Measurements from ENCODE around the gene LRRC28. TPM values are rescaled to one million over a fixed set of nuclear protein-coding genes. Genes with fewer than 3 reads are reported as not detected.

Gene LRRC28
- total and polyA plus RNA-seq, 8 donors, result 4.5 to 24.9 (median 15.2) TPM

- Histone ChIP-seq H3K4me3 (no peak overlapping the region), H3K4me1 (peaks cover 0 to 4% (median 0%) of the 10 kb centered on the region in 3 donors), H3K36me3 (no peaks in the 10 kb centered on the region), H3K27me3 (no peaks in the 10 kb centered on the region), H3K9me3 (no peaks in the 10 kb centered on the region), H3K27ac (no peak overlapping the region)
- TF ChIP-seq, protein P1, sequence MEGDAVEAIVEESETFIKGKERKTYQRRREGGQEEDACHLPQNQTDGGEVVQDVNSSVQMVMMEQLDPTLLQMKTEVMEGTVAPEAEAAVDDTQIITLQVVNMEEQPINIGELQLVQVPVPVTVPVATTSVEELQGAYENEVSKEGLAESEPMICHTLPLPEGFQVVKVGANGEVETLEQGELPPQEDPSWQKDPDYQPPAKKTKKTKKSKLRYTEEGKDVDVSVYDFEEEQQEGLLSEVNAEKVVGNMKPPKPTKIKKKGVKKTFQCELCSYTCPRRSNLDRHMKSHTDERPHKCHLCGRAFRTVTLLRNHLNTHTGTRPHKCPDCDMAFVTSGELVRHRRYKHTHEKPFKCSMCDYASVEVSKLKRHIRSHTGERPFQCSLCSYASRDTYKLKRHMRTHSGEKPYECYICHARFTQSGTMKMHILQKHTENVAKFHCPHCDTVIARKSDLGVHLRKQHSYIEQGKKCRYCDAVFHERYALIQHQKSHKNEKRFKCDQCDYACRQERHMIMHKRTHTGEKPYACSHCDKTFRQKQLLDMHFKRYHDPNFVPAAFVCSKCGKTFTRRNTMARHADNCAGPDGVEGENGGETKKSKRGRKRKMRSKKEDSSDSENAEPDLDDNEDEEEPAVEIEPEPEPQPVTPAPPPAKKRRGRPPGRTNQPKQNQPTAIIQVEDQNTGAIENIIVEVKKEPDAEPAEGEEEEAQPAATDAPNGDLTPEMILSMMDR (IDR thresholded peaks at IDR 0.05), result no peak
- ATAC-seq (no peak), DNase-seq (no peak), FAIRE-seq (no peak)
- intact Hi-C loops (cut with DNase I), result no loop called here
- 95 to 99% methylated on average over 2 of the region's 2 CpGs for WGBS, 2 donors
These were observed 93.4 kb downstream of the LRRC28 start for GRCh38 chr15:99344639-99345038.

GRCh38 chr15:99345242-99345641 lies 94.0 kb downstream of the LRRC28 start:
- intact Hi-C loops (cut with DNase I), result no loop called here
- Histone ChIP-seq H3K36me3 (no peaks in the 10 kb centered on the region), H3K4me1 (peaks cover 0 to 3% (median 0%) of the 10 kb centered on the region in 3 donors), H3K9me3 (no peaks in the 10 kb centered on the region), H3K27me3 (no peaks in the 10 kb centered on the region), H3K4me3 (no peak overlapping the region), H3K27ac (no peak overlapping the region)
- no peak for FAIRE-seq
- ATAC-seq, result no peak
- TF ChIP-seq, protein P1 (IDR thresholded peaks at IDR 0.05), result no peak
- DNase-seq, result no peak
- WGBS, 2 donors, result 90% methylated on average over 2 of the region's 2 CpGs

- no peaks in the 10 kb centered on the region for H3K4me1 ChIP-seq
- TF ChIP-seq, protein P1 (IDR thresholded peaks at IDR 0.05), result no peak
- H3K9me3 ChIP-seq, result no peaks in the 10 kb centered on the region
- H3K4me3 ChIP-seq, result no peak overlapping the region
- no peak for DNase-seq
- no peak for FAIRE-seq
- WGBS, 2 donors, result 80 to 82% methylated on average over 3 of the region's 3 CpGs
- H3K27me3 ChIP-seq, result no peaks in the 10 kb centered on the region
- ATAC-seq, result no peak
- H3K27ac ChIP-seq, result no peak overlapping the region
- H3K36me3 ChIP-seq, result no peaks in the 10 kb centered on the region
- intact Hi-C loops (cut with DNase I), result no loop called here
These were observed 94.7 kb downstream of the LRRC28 start for GRCh38 chr15:99345832-99346462.

- Histone ChIP-seq H3K4me1 (no peaks in the 10 kb centered on the region), H3K36me3 (no peaks in the 10 kb centered on the region), H3K9me3 (no peaks in the 10 kb centered on the region), H3K4me3 (no peak overlapping the region), H3K27ac (no peak overlapping the region), H3K27me3 (no peaks in the 10 kb centered on the region)
- DNase-seq (no peak), FAIRE-seq (no peak), ATAC-seq (no peak)
- TF ChIP-seq, protein P1 (IDR thresholded peaks at IDR 0.05), result no peak
- 95 to 100% methylated on average over 1 of the region's 1 CpG for WGBS, 2 donors
- intact Hi-C loops (cut with DNase I), result no loop called here
These were observed 96.3 kb downstream of the LRRC28 start for GRCh38 chr15:99347574-99347973.

GRCh38 chr15:99348412-99348811 lies 97.1 kb downstream of the LRRC28 start:
- H3K4me3 ChIP-seq, result no peak overlapping the region
- H3K27ac ChIP-seq, result no peak overlapping the region
- ATAC-seq (no peak), DNase-seq (no peak), FAIRE-seq (no peak)
- H3K4me1 ChIP-seq, result no peaks in the 10 kb centered on the region
- 97 to 98% methylated on average over 3 of the region's 3 CpGs for WGBS, 2 donors
- intact Hi-C loops (cut with DNase I), result no loop called here
- no peaks in the 10 kb centered on the region for H3K9me3 ChIP-seq
- no peaks in the 10 kb centered on the region for H3K27me3 ChIP-seq
- H3K36me3 ChIP-seq, result no peaks in the 10 kb centered on the region
- TF ChIP-seq, protein P1 (IDR thresholded peaks at IDR 0.05), result no peak
